ENCODE measurements around the gene SBK2.

GRCh38 chr19:55578031-55578760, 41.3 kb upstream of the SBK2 start:
- TF ChIP-seq POLR2A (IDR thresholded peaks at IDR 0.05), result no peak
- TF ChIP-seq, protein P1, sequence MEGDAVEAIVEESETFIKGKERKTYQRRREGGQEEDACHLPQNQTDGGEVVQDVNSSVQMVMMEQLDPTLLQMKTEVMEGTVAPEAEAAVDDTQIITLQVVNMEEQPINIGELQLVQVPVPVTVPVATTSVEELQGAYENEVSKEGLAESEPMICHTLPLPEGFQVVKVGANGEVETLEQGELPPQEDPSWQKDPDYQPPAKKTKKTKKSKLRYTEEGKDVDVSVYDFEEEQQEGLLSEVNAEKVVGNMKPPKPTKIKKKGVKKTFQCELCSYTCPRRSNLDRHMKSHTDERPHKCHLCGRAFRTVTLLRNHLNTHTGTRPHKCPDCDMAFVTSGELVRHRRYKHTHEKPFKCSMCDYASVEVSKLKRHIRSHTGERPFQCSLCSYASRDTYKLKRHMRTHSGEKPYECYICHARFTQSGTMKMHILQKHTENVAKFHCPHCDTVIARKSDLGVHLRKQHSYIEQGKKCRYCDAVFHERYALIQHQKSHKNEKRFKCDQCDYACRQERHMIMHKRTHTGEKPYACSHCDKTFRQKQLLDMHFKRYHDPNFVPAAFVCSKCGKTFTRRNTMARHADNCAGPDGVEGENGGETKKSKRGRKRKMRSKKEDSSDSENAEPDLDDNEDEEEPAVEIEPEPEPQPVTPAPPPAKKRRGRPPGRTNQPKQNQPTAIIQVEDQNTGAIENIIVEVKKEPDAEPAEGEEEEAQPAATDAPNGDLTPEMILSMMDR (IDR thresholded peaks at IDR 0.05 in 4 of 5, conservative IDR thresholded peaks at IDR 0.05 in 1 of 5), result no peak

All from gastrocnemius medialis (tissue), 4 donors.